B cell (primary cell): Measurements from ENCODE around the gene USP34. TPM values are rescaled to one million over a fixed set of nuclear protein-coding genes. Genes with fewer than 3 reads are reported as not detected.

Source experiments
- ATAC-seq: fragments of 200-7000 bp; cut with Tn5 transposase; one replicate; pipeline ENCODE4 v1.10.0; 2021; ENCODE audit warnings: low read depth, mild to moderate bottlenecking, moderate number of reproducible peaks, moderate library complexity
- CTCF ChIA-PET: fragments of 350-600 bp; sonication (Branson Sonifier 250); formaldehyde crosslinking; loops from one replicate; lab custom pipeline; 2021; ENCODE audit warnings: antibody characterized with exemption, inconsistent platforms; lab: Charles Lee
- POLR2A ChIA-PET: fragments of 350-600 bp; sonication (Branson Sonifier 250); formaldehyde crosslinking; loops from one replicate; lab custom pipeline; 2021; ENCODE audit warnings: antibody characterized with exemption; lab: Charles Lee
- DNase-seq: peaks from one replicate; pipeline ENCODE4 v3.0.0; 2013
- H2AFZ ChIP-seq: 2 replicates; pipeline ENCODE4 v1.6.1; 2012; ENCODE audit warnings: mild to moderate bottlenecking, low read depth, low read length; ENCODE audit not compliant: insufficient read depth, poor library complexity, severe bottlenecking
- H3K27ac ChIP-seq, 2 donors: 1 replicate in 1 of 2; 2 replicates in 1 of 2; pipeline ENCODE4 v1.5.1; 2012 to 2013; ENCODE audit warnings: low read length in 2 of 2, mild to moderate bottlenecking in 2 of 2, moderate library complexity in 1 of 2
- H3K27me3 ChIP-seq, 4 experiments: fragments of 200-600 bp in 1 of 4; sonication (generic) in 1 of 4; replicated peaks in 1 of 4; 1 replicate in 2 of 4; 2 replicates in 2 of 4; pipeline versions ENCODE4 v1.6.1 to v1.7.0; 2013 to 2016; ENCODE audit warnings: low read length in 3 of 4, mild to moderate bottlenecking in 2 of 4, mixed read lengths in 1 of 4, moderate library complexity in 1 of 4; ENCODE audit not compliant: insufficient read depth in 4 of 4, control insufficient read depth in 3 of 4; ENCODE audit errors: control extremely low read depth in 1 of 4
- H3K36me3 ChIP-seq, 2 experiments: replicated peaks in 1 of 2; 1 replicate in 1 of 2; 2 replicates in 1 of 2; pipeline versions ENCODE4 v1.6.1 to v1.7.1; 2013; ENCODE audit warnings: low read length in 1 of 2; ENCODE audit not compliant: insufficient read depth in 2 of 2, control insufficient read depth in 1 of 2; ENCODE audit errors: control extremely low read depth in 1 of 2, extremely low read depth in 1 of 2
- H3K4me1 ChIP-seq, 2 donors: fragments of 200-600 bp in 1 of 2; sonication (generic) in 1 of 2; 1 replicate in 1 of 2; 2 replicates in 1 of 2; pipeline versions ENCODE4 v1.5.1 to v1.6.1; 2013 to 2017; ENCODE audit warnings: low read length in 2 of 2; ENCODE audit not compliant: control insufficient read depth in 2 of 2, insufficient read depth in 2 of 2
- H3K4me2 ChIP-seq: replicated peaks from 2 replicates; pipeline ENCODE3; 2012; ENCODE audit warnings: mild to moderate bottlenecking, low read depth, low read length; ENCODE audit not compliant: poor library complexity, severe bottlenecking
- H3K4me3 ChIP-seq, 5 experiments: fragments of 200-600 bp in 1 of 5; sonication (generic) in 1 of 5; 1 replicate in 3 of 5; 2 replicates in 2 of 5; pipeline versions ENCODE4 v1.5.1 to v1.7.0; 2011 to 2016; ENCODE audit warnings: low read length in 4 of 5, mild to moderate bottlenecking in 4 of 5, low read depth in 2 of 5, control low read depth in 1 of 5, moderate library complexity in 1 of 5; ENCODE audit not compliant: insufficient read depth in 1 of 5; ENCODE audit errors: control extremely low read depth in 1 of 5, extremely low read depth in 1 of 5
- H3K79me2 ChIP-seq: fragments of 200-600 bp; sonication (generic); one replicate; pipeline ENCODE4 v1.6.0; 2016; ENCODE audit warnings: low read length; ENCODE audit not compliant: control insufficient read depth, insufficient read depth
- H3K9ac ChIP-seq: fragments of 200-600 bp; sonication (generic); 2 replicates; pipeline ENCODE4 v1.6.1; 2017; ENCODE audit warnings: mild to moderate bottlenecking, low read length, moderate library complexity
- H3K9me3 ChIP-seq, 3 donors: one replicate each; pipeline versions ENCODE4 v1.6.1 to v1.7.1; 2013; ENCODE audit warnings: low read length in 2 of 3; ENCODE audit not compliant: control insufficient read depth in 2 of 3, insufficient read depth in 1 of 3; ENCODE audit errors: control extremely low read depth in 1 of 3
- H4K20me1 ChIP-seq: 2 replicates; pipeline ENCODE4 v1.6.0; 2012; ENCODE audit warnings: mild to moderate bottlenecking, low read length; ENCODE audit not compliant: insufficient read depth, control insufficient read depth, poor library complexity, severe bottlenecking
- H3K27ac Mint-ChIP-seq: one replicate; pipeline ENCODE4 v1.8.0; 2021; ENCODE audit warnings: mixed read lengths
- H3K27me3 Mint-ChIP-seq: one replicate; pipeline ENCODE4 v1.8.0; 2021; ENCODE audit warnings: mixed read lengths
- H3K4me1 Mint-ChIP-seq: one replicate; pipeline ENCODE4 v1.8.0; 2021; ENCODE audit warnings: mixed read lengths
- H3K4me3 Mint-ChIP-seq: one replicate; pipeline ENCODE4 v1.8.0; 2021; ENCODE audit warnings: mixed read lengths
- H3K9me3 Mint-ChIP-seq: one replicate; pipeline ENCODE4 v1.8.0; 2022; ENCODE audit warnings: mixed read lengths; ENCODE audit not compliant: insufficient read depth
- CTCF ChIP-seq: fragments of 200-600 bp; IDR thresholded peaks from one replicate; pipeline ENCODE4 v1.8.0; 2022; ENCODE audit warnings: antibody characterized with exemption, mild to moderate bottlenecking
- EZH2 ChIP-seq: IDR thresholded peaks from 2 replicates; pipeline ENCODE4 v1.6.1; 2012; ENCODE audit warnings: borderline replicate concordance, low read depth, mild to moderate bottlenecking, moderate library complexity, low read length; ENCODE audit not compliant: insufficient read depth, poor library complexity, severe bottlenecking
- WGBS: methylation state at CpG from one replicate; pipeline ENCODE4 v1.1.5; 2013; ENCODE audit warnings: missing lambda C conversion rate; ENCODE audit not compliant: insufficient coverage; 5-methylcytosine and 5-hydroxymethylcytosine counted together
- intact Hi-C: fragments of 100-400 bp; cut with micrococcal nuclease; formaldehyde crosslinking; loops from one replicate; pipeline ENCODE4 v1.10.0; 2022
- polyA plus RNA-seq: library from polyadenylated mRNA; depleted of rRNA; stranded (reverse); fragments of >200 nt; gene quantifications from 2 replicates; pipeline ENCODE4 v1.2.3, GENCODE V29; 2012
- total RNA-seq, 2 donors: library from RNA; stranded (reverse); fragments of 120-200 nt in 1 of 2; gene quantifications; 1 replicate in 1 of 2; 2 replicates in 1 of 2; pipeline versions ENCODE4 v1.2.3 to v1.2.4, GENCODE V29; 2013 to 2022

Gene USP34
- total and polyA plus RNA-seq, 2 donors (not counting 1 experiment from before 2014, with no cell fraction given): 70.3 to 311 TPM

DNA sequence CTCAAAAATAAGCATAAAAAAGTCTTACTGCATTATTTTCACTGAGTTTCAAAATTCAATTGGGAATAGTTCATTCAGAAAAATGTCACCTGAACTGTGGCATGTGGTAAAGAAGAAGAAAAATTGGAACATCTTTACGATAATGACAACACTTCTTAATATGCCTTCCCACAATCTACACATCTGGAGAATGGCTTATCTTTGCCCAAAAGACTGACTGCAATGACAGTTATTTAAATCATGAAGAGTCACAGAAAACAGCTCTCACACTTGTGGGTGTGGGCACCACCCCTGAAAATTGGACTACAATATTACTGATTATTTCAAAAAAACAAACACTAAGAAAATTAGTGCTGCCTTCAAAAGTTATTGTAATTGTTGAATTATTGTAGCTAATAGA lies 152.3 kb downstream of the USP34 start:
- no peaks in the 10 kb centered on the region for H3K9me3 ChIP-seq
- H3K9ac ChIP-seq: no peak overlapping the region
- no peaks in the 10 kb centered on the region for H4K20me1 ChIP-seq
- no peaks in the 10 kb centered on the region for H3K9me3 Mint-ChIP-seq
- H2AFZ ChIP-seq: no peak overlapping the region
- no peaks in the 10 kb centered on the region for H3K27me3 ChIP-seq
- no peak overlapping the region for H3K27ac Mint-ChIP-seq
- H3K27me3 Mint-ChIP-seq: no peaks in the 10 kb centered on the region
- peaks cover 4% of the 10 kb centered on the region for H3K79me2 ChIP-seq
- peaks cover under 1 to 41% of the 10 kb centered on the region in 2 experiments for H3K36me3 ChIP-seq
- ChIA-PET CTCF (no interaction called here), POLR2A (interaction anchor here (0.7 kb wide), 1 partner anchor 405 kb away, joined by 4 read pairs; no protein-coding TSS in a partner anchor)
- no CpG with 5 or more reads among the region's 1 CpG for WGBS
- H3K4me3 ChIP-seq: no peak overlapping the region
- no peaks in the 10 kb centered on the region for H3K4me1 ChIP-seq
- H3K4me1 Mint-ChIP-seq: no peaks in the 10 kb centered on the region
- no peak for TF ChIP-seq CTCF
- no peak for TF ChIP-seq EZH2
- H3K4me3 Mint-ChIP-seq: no peak overlapping the region
- no peak for DNase-seq
- H3K27ac ChIP-seq: no peak overlapping the region
- H3K4me2 ChIP-seq: no peak overlapping the region
- no peak for ATAC-seq
- intact Hi-C loops: no loop called here

- CTCF ChIA-PET: no interaction called here
- TF ChIP-seq EZH2 (no peak), CTCF (no peak)
- no peaks in the 10 kb centered on the region for H4K20me1 ChIP-seq
- H3K27me3 ChIP-seq: no peaks in the 10 kb centered on the region
- no CpG with 5 or more reads among the region's 3 CpGs for WGBS
- no peak overlapping the region for H3K4me3 Mint-ChIP-seq
- no peak for DNase-seq
- H3K27ac Mint-ChIP-seq: no peak overlapping the region
- H3K36me3 ChIP-seq: peaks cover 9 to 53% of the 10 kb centered on the region in 2 experiments
- H3K27ac ChIP-seq: no peak overlapping the region
- no peak overlapping the region for H3K9ac ChIP-seq
- no peak overlapping the region for H2AFZ ChIP-seq
- no peak overlapping the region for H3K4me3 ChIP-seq
- ATAC-seq: no peak
- H3K4me2 ChIP-seq: no peak overlapping the region
- no peaks in the 10 kb centered on the region for H3K27me3 Mint-ChIP-seq
- POLR2A ChIA-PET: no interaction called here
- no peaks in the 10 kb centered on the region for H3K9me3 ChIP-seq
- H3K4me1 Mint-ChIP-seq: peaks cover 1% of the 10 kb centered on the region
- intact Hi-C loops: no loop called here
- H3K79me2 ChIP-seq: peaks cover 2% of the 10 kb centered on the region
- H3K4me1 ChIP-seq: no peaks in the 10 kb centered on the region
- no peaks in the 10 kb centered on the region for H3K9me3 Mint-ChIP-seq
Observed at GRCh38 chr2:61295981-61296380, 174.9 kb downstream of the USP34 start.
